H9 (cell line): ENCODE data around the gene SORCS2. TPM values are rescaled to one million over a fixed set of nuclear protein-coding genes. Genes with fewer than 3 reads are reported as not detected.

Source experiments
- DNase-seq: peaks from one replicate; pipeline ENCODE4 v3.0.0-alpha.2; 2017
- H2AFZ ChIP-seq: one replicate; pipeline ENCODE4 v1.6.1; 2013; ENCODE audit warnings: mild to moderate bottlenecking, low read length, control low read depth, moderate library complexity
- H2AK5ac ChIP-seq: 2 replicates; pipeline ENCODE4 v1.6.1; 2013; ENCODE audit warnings: low read length, control low read depth, mixed read lengths; ENCODE audit not compliant: insufficient read length
- H2BK120ac ChIP-seq: one replicate; pipeline ENCODE4 v1.6.1; 2013; ENCODE audit warnings: low read depth, mild to moderate bottlenecking, low read length, control low read depth, inconsistent platforms; ENCODE audit not compliant: poor library complexity, severe bottlenecking
- H2BK12ac ChIP-seq: 2 replicates; pipeline ENCODE4 v1.6.1; 2013; ENCODE audit warnings: low read length, control low read depth, mixed read lengths, low read depth; ENCODE audit not compliant: insufficient read length
- H2BK15ac ChIP-seq: 2 replicates; pipeline ENCODE4 v1.6.1; 2013; ENCODE audit warnings: low read depth, low read length, control low read depth
- H2BK20ac ChIP-seq: one replicate; pipeline ENCODE4 v1.6.1; 2013; ENCODE audit warnings: low read depth, mild to moderate bottlenecking, low read length, control low read depth, inconsistent platforms; ENCODE audit not compliant: poor library complexity, severe bottlenecking
- H2BK5ac ChIP-seq: 2 replicates; pipeline ENCODE4 v1.6.1; 2013; ENCODE audit warnings: low read length, control low read depth, mixed read lengths; ENCODE audit not compliant: insufficient read length
- H3K14ac ChIP-seq: 2 replicates; pipeline ENCODE4 v1.6.1; 2013; ENCODE audit warnings: low read length, control low read depth; ENCODE audit not compliant: insufficient read depth
- H3K18ac ChIP-seq: 2 replicates; pipeline ENCODE4 v1.6.1; 2013; ENCODE audit warnings: low read depth, mild to moderate bottlenecking, mixed read lengths, low read length, control low read depth; ENCODE audit not compliant: insufficient read length
- H3K23ac ChIP-seq: 2 replicates; pipeline ENCODE4 v1.6.1; 2013; ENCODE audit warnings: low read length, control low read depth, mixed read lengths, low read depth; ENCODE audit not compliant: insufficient read length
- H3K23me2 ChIP-seq: 2 replicates; pipeline ENCODE4 v1.6.1; 2013; ENCODE audit warnings: low read depth, mild to moderate bottlenecking, mixed read lengths, low read length, control low read depth; ENCODE audit not compliant: insufficient read length, poor library complexity, severe bottlenecking
- H3K27ac ChIP-seq: 2 replicates; pipeline ENCODE4 v1.5.1; 2013; ENCODE audit warnings: low read length, control low read depth, mixed read lengths, low read depth; ENCODE audit not compliant: insufficient read length
- H3K27me3 ChIP-seq: 2 replicates; pipeline ENCODE4 v1.6.1; 2013; ENCODE audit warnings: low read length, control low read depth, inconsistent platforms; ENCODE audit not compliant: insufficient read depth
- H3K4ac ChIP-seq: 2 replicates; pipeline ENCODE4 v1.6.1; 2013; ENCODE audit warnings: low read depth, mild to moderate bottlenecking, control low read depth, inconsistent platforms, low read length, moderate library complexity
- H3K4me1 ChIP-seq: 2 replicates; pipeline ENCODE4 v1.6.1; 2013; ENCODE audit warnings: low read length, control low read depth, inconsistent platforms; ENCODE audit not compliant: insufficient read depth
- H3K4me2 ChIP-seq: 2 replicates; pipeline ENCODE4 v1.6.1; 2013; ENCODE audit warnings: low read length, control low read depth, mixed read lengths; ENCODE audit not compliant: insufficient read length, insufficient read depth
- H3K56ac ChIP-seq: 2 replicates; pipeline ENCODE4 v1.6.1; 2013; ENCODE audit warnings: low read depth, mild to moderate bottlenecking, mixed read lengths, low read length, control low read depth; ENCODE audit not compliant: insufficient read length
- H3K79me1 ChIP-seq: 2 replicates; pipeline ENCODE4 v1.6.1; 2013; ENCODE audit warnings: low read depth, mild to moderate bottlenecking, moderate library complexity, low read length, control low read depth, inconsistent platforms; ENCODE audit not compliant: insufficient read depth, poor library complexity, severe bottlenecking
- H3K79me2 ChIP-seq: 2 replicates; pipeline ENCODE4 v1.6.1; 2013; ENCODE audit warnings: low read length, control low read depth, inconsistent platforms; ENCODE audit not compliant: insufficient read depth
- H3K9ac ChIP-seq: 2 replicates; pipeline ENCODE4 v1.6.1; 2013; ENCODE audit warnings: low read length, control low read depth, mixed read lengths; ENCODE audit not compliant: insufficient read length; ENCODE audit errors: extremely low read depth
- H3K9me3 ChIP-seq: one replicate; pipeline ENCODE4 v1.6.1; 2013; ENCODE audit warnings: low read depth, low read length, inconsistent platforms; ENCODE audit not compliant: control insufficient read depth
- H3T11ph ChIP-seq: one replicate; pipeline ENCODE4 v1.6.1; 2013; ENCODE audit warnings: mild to moderate bottlenecking, low read length, control low read depth, inconsistent platforms
- H4K20me1 ChIP-seq: one replicate; pipeline ENCODE4 v1.6.1; 2013; ENCODE audit not compliant: control insufficient read depth, insufficient read length, insufficient read depth
- H4K5ac ChIP-seq: 2 replicates; pipeline ENCODE4 v1.6.1; 2013; ENCODE audit warnings: low read depth, mild to moderate bottlenecking, mixed read lengths, low read length, control low read depth; ENCODE audit not compliant: insufficient read length
- H4K8ac ChIP-seq: replicated peaks from 2 replicates; pipeline ENCODE4 v1.6.1; 2013; ENCODE audit warnings: low read length, control low read depth, mixed read lengths, low read depth; ENCODE audit not compliant: insufficient read length
- H4K91ac ChIP-seq: 2 replicates; pipeline ENCODE4 v1.6.1; 2013; ENCODE audit warnings: low read depth, mild to moderate bottlenecking, moderate library complexity, mixed read lengths, low read length, control low read depth; ENCODE audit not compliant: insufficient read length
- H3K27ac Mint-ChIP-seq, 3 experiments: 2 replicates in 2 of 3; 3 replicates in 1 of 3; pipeline ENCODE4 v1.8.0; 2020 to 2021; ENCODE audit warnings: mixed read lengths in 3 of 3, mild to moderate bottlenecking in 1 of 3, moderate library complexity in 1 of 3
- H3K27me3 Mint-ChIP-seq: 2 replicates; pipeline ENCODE4 v1.8.0; 2021; ENCODE audit warnings: low read depth, mild to moderate bottlenecking, moderate library complexity, mixed read lengths
- H3K36me3 Mint-ChIP-seq, 3 experiments: 2 replicates in 2 of 3; 3 replicates in 1 of 3; pipeline ENCODE4 v1.8.0; 2020 to 2021; ENCODE audit warnings: low read depth in 3 of 3, mixed read lengths in 3 of 3; ENCODE audit not compliant: insufficient read depth in 1 of 3
- H3K4me1 Mint-ChIP-seq, 2 experiments: 2 replicates each; pipeline ENCODE4 v1.8.0; 2020; ENCODE audit warnings: mixed read lengths in 2 of 2
- H3K4me3 Mint-ChIP-seq, 2 experiments: 2 replicates in 1 of 2; 3 replicates in 1 of 2; pipeline ENCODE4 v1.8.0; 2020 to 2021; ENCODE audit warnings: mild to moderate bottlenecking in 2 of 2, mixed read lengths in 2 of 2, moderate library complexity in 1 of 2
- H3K9me3 Mint-ChIP-seq, 2 experiments: 2 replicates in 1 of 2; 3 replicates in 1 of 2; pipeline ENCODE4 v1.8.0; 2020; ENCODE audit warnings: mild to moderate bottlenecking in 2 of 2, mixed read lengths in 2 of 2, moderate library complexity in 1 of 2
- CTCF ChIP-seq: fragments of 200-600 bp; sonication (generic); conservative IDR thresholded peaks from 3 replicates; pipeline ENCODE4 v1.8.0; 2021; ENCODE audit warnings: antibody characterized with exemption, mild to moderate bottlenecking
- WGBS: extraction: QIAGEN DNeasy Blood & Tissue Kit; methylation state at CpG from one replicate; pipeline ENCODE4 v1.1.7; 2013; ENCODE audit warnings: missing lambda C conversion rate, low lambda C conversion rate, mixed read lengths; ENCODE audit not compliant: insufficient read length; ENCODE audit errors: extremely low coverage; 5-methylcytosine and 5-hydroxymethylcytosine counted together
- total RNA-seq: library from RNA; stranded (reverse); gene quantifications from 2 replicates; pipeline ENCODE4 v1.2.1, GENCODE V29; 2021

SORCS2 gene
- total RNA-seq, 1 experiment from 2014 or later = 0.57 TPM

- H2BK15ac ChIP-seq = no peak overlapping the region
- H3K18ac ChIP-seq = no peak overlapping the region
- TF ChIP-seq CTCF = no peak
- H4K91ac ChIP-seq = no peak overlapping the region
- no peak overlapping the region for H3K14ac ChIP-seq
- H2BK120ac ChIP-seq = no peak overlapping the region
- no peak overlapping the region for H3K4me2 ChIP-seq
- no peak overlapping the region for H2AK5ac ChIP-seq
- no peaks in the 10 kb centered on the region for H3K36me3 Mint-ChIP-seq
- H2AFZ ChIP-seq = no peak overlapping the region
- no CpG with 5 or more reads among the region's 17 CpGs for WGBS
- H4K5ac ChIP-seq = no peak overlapping the region
- no peaks in the 10 kb centered on the region for H3K23me2 ChIP-seq
- H4K20me1 ChIP-seq = no peaks in the 10 kb centered on the region
- H3K79me1 ChIP-seq = no peaks in the 10 kb centered on the region
- no peaks in the 10 kb centered on the region for H3K27me3 ChIP-seq
- no peak overlapping the region for H2BK20ac ChIP-seq
- H3K23ac ChIP-seq = no peak overlapping the region
- no peak overlapping the region for H3K4me3 Mint-ChIP-seq
- peak overlapping the region; percentile 34 to 72 (median 44); a peak in 3 of 7 replicates for H3K27ac Mint-ChIP-seq
- peaks cover 45 to 59% of the 10 kb centered on the region in 2 experiments for H3K4me1 Mint-ChIP-seq
- peaks cover 5% of the 10 kb centered on the region for H3K27me3 Mint-ChIP-seq
- H3K56ac ChIP-seq = no peak overlapping the region
- no peak for DNase-seq
- no peaks in the 10 kb centered on the region for H3K9me3 ChIP-seq
- H3T11ph ChIP-seq = no peak overlapping the region
- no peaks in the 10 kb centered on the region; a peak in 1 of 5 replicates for H3K9me3 Mint-ChIP-seq
- no peaks in the 10 kb centered on the region for H3K79me2 ChIP-seq
- no peak overlapping the region for H4K8ac ChIP-seq
- no peak overlapping the region for H3K9ac ChIP-seq
- H3K4ac ChIP-seq = no peak overlapping the region
- no peaks in the 10 kb centered on the region; the same call in 1 of the 2 replicates for H3K4me1 ChIP-seq
- no peak overlapping the region for H2BK5ac ChIP-seq
- no peak overlapping the region for H3K27ac ChIP-seq
- H2BK12ac ChIP-seq = no peak overlapping the region
These were observed 238.8 kb downstream of the SORCS2 start for GRCh38 chr4:7430965-7431695.
